Measurements from ENCODE around the gene S100A7. TPM values are rescaled to one million over a fixed set of nuclear protein-coding genes. Genes with fewer than 3 reads are reported as not detected.

The S100A7 gene
- total and polyA plus RNA-seq, 2 of the 8 experiments (the other 6 are each of a cell fraction or from before 2014, with no cell fraction given): not detected

- CTCF ChIA-PET (ENCODE audit: partially characterized antibody): interaction anchor here (1.5 to 2.6 kb wide), 3 partner anchors 40 to 117 kb away, joined by 3 to 5 read pairs (median 5); no protein-coding TSS in a partner anchor
- H2BK5ac ChIP-seq (ENCODE audit: low read depth, low read length): no peak overlapping the region
- H2BK120ac ChIP-seq (replicated peaks; ENCODE audit: low read depth, low read length): no peak overlapping the region
- no peak overlapping the region for H3K4ac ChIP-seq (replicated peaks; ENCODE audit: insufficient read length, low read depth, low read length)
- no peak overlapping the region for H4K91ac ChIP-seq (replicated peaks; ENCODE audit: insufficient read length, low read length)
- no peak overlapping the region for H3K4me3 ChIP-seq (ENCODE audit: extremely low read depth in 1 of 4, insufficient read depth in 2 of 4, low read depth in 3 of 4, low read length in 4 of 4)
- no peak overlapping the region for H2BK20ac ChIP-seq (ENCODE audit: low read length)
- H3K14ac ChIP-seq (ENCODE audit: insufficient read length): no peak overlapping the region
- no peak overlapping the region for H3K9ac ChIP-seq (replicated peaks in 1 of 4; ENCODE audit: extremely low read depth in 1 of 4, low read depth in 3 of 4, low read length in 3 of 4)
- POLR2A ChIA-PET (ENCODE audit: partially characterized antibody): no interaction called here
- no peak overlapping the region for H2AK5ac ChIP-seq (ENCODE audit: low read depth, low read length)
- no peak overlapping the region for H3K18ac ChIP-seq (ENCODE audit: extremely low read depth, low read length)
- DNase-seq (ENCODE audit: low read depth in 1 of 2, low spot score in 2 of 2) (no peak), FAIRE-seq (no peak)
- no peak overlapping the region for H3K23ac ChIP-seq (ENCODE audit: insufficient read length)
- no peaks in the 10 kb centered on the region for H3K79me1 ChIP-seq (ENCODE audit: low read depth, low read length)
- peaks cover 17 to 19% of the 10 kb centered on the region in 2 experiments; a peak in 2 of 4 replicates for H3K9me3 ChIP-seq (ENCODE audit: insufficient read depth in 2 of 2, low read depth in 1 of 2, low read length in 1 of 2)
- no peak overlapping the region for H3K4me2 ChIP-seq (ENCODE audit: insufficient read depth in 1 of 2, low read depth in 2 of 2, low read length in 2 of 2)
- H3K23me2 ChIP-seq (ENCODE audit: low read depth, low read length): no peaks in the 10 kb centered on the region
- H4K20me1 ChIP-seq (replicated peaks in 1 of 2; ENCODE audit: control insufficient read depth in 1 of 2, insufficient read depth in 2 of 2, low read length in 2 of 2): no peaks in the 10 kb centered on the region
- H3K27me3 ChIP-seq (replicated peaks in 1 of 4; ENCODE audit: control insufficient read depth in 3 of 4, extremely low read depth in 1 of 4, insufficient read depth in 3 of 4, low read length in 3 of 4): no peaks in the 10 kb centered on the region; a peak in 1 of 7 replicates
- no peak overlapping the region for H2AFZ ChIP-seq (ENCODE audit: low read length)
- no peak overlapping the region for H3K27ac ChIP-seq (ENCODE audit: low read depth, low read length)
- no peak overlapping the region for H4K5ac ChIP-seq (ENCODE audit: insufficient read length, low read depth, low read length)
- 0 out of 2 replicates have a peak overlapping the region, but pooled peaks have one; percentile 74 for H2BK15ac ChIP-seq (ENCODE audit: low read length)
- H2BK12ac ChIP-seq (ENCODE audit: low read depth, low read length): no peak overlapping the region
- H3K4me1 ChIP-seq (replicated peaks in 1 of 4; ENCODE audit: control insufficient read depth in 3 of 4, insufficient read depth in 4 of 4, low read length in 3 of 4): peaks cover 3 to 8% (median 5%) of the 10 kb centered on the region in 4 experiments; a peak in 5 of 7 replicates
- H3K56ac ChIP-seq (replicated peaks; ENCODE audit: insufficient read length, low read depth, low read length): no peak overlapping the region
- no peak overlapping the region for H4K8ac ChIP-seq (ENCODE audit: extremely low read depth, insufficient read depth, low read length)
- no peaks in the 10 kb centered on the region for H3K79me2 ChIP-seq (ENCODE audit: control insufficient read depth in 1 of 2, insufficient read depth in 2 of 2, low read length in 2 of 2)
- H3K36me3 ChIP-seq (ENCODE audit: control insufficient read depth in 2 of 4, insufficient read depth in 4 of 4, low read length in 3 of 4): no peaks in the 10 kb centered on the region
- no peak for TF ChIP-seq RNF2 (IDR thresholded peaks at IDR 0.05; ENCODE audit: borderline replicate concordance, low read depth, low read length, missing control alignments, poor library complexity, severe bottlenecking)
These were observed 10.3 kb upstream of the S100A7 start for GRCh38 chr1:153470707-153471106.

All from H1 (cell line).